Spleen (tissue), 11 donors: Measurements from ENCODE around the gene EZR. TPM values are rescaled to one million over a fixed set of nuclear protein-coding genes. Genes with fewer than 3 reads are reported as not detected.

ENCODE experiments used
- DNase-seq: peaks from one replicate; pipeline ENCODE4 v3.0.0-alpha.2; 2020
- H3K27ac ChIP-seq, 8 donors: fragments of 200-600 bp; sonication (generic) in 7 of 8; 1 replicate in 4 of 8; 2 replicates in 4 of 8; pipeline versions ENCODE4 v1.5.0 to v1.8.0; 2016 to 2021; ENCODE audit warnings: inconsistent platforms in 4 of 8, mild to moderate bottlenecking in 4 of 8, moderate library complexity in 1 of 8
- H3K27me3 ChIP-seq, 7 donors: fragments of 200-600 bp; sonication (generic) in 6 of 7; replicated peaks in 1 of 7; 1 replicate in 4 of 7; 2 replicates in 3 of 7; pipeline versions ENCODE4 v1.5.0 to v1.8.0; 2016 to 2021; ENCODE audit warnings: inconsistent platforms in 3 of 7, mild to moderate bottlenecking in 1 of 7
- H3K36me3 ChIP-seq, 6 donors: fragments of 200-600 bp; sonication (generic) in 5 of 6; 1 replicate in 4 of 6; 2 replicates in 2 of 6; pipeline versions ENCODE4 v1.5.0 to v1.8.0; 2016 to 2021; ENCODE audit warnings: inconsistent platforms in 2 of 6
- H3K4me1 ChIP-seq, 6 donors: fragments of 200-600 bp; sonication (generic) in 5 of 6; 1 replicate in 3 of 6; 2 replicates in 3 of 6; pipeline versions ENCODE4 v1.5.0 to v1.8.0; 2016 to 2021; ENCODE audit warnings: inconsistent platforms in 3 of 6
- H3K4me3 ChIP-seq, 8 donors: fragments of 200-600 bp; sonication (generic) in 7 of 8; 1 replicate in 4 of 8; 2 replicates in 4 of 8; pipeline versions ENCODE4 v1.5.0 to v1.8.0; 2016 to 2021; ENCODE audit warnings: inconsistent platforms in 4 of 8, mild to moderate bottlenecking in 4 of 8, moderate library complexity in 2 of 8
- H3K9me3 ChIP-seq, 8 donors: fragments of 200-600 bp; sonication (generic) in 7 of 8; 1 replicate in 4 of 8; 2 replicates in 4 of 8; pipeline versions ENCODE4 v1.5.0 to v1.8.0; 2016 to 2021; ENCODE audit warnings: inconsistent platforms in 4 of 8
- CTCF ChIP-seq, 11 experiments: fragments of 200-600 bp in 7 of 11; fragments of 450-650 bp in 4 of 11; sonication (generic) in 4 of 11; IDR thresholded peaks in 8 of 11; conservative IDR thresholded peaks in 3 of 11; 1 replicate in 7 of 11; 2 replicates in 4 of 11; pipeline versions ENCODE4 v1.4.0 to v1.8.0; 2016 to 2021; ENCODE audit warnings: antibody characterized with exemption in 11 of 11, inconsistent platforms in 4 of 11, mild to moderate bottlenecking in 1 of 11
- POLR2A ChIP-seq, 3 donors: fragments of 450-650 bp; IDR thresholded peaks; one replicate each; pipeline ENCODE4 v1.5.1; 2017; ENCODE audit warnings: antibody characterized with exemption in 3 of 3, mild to moderate bottlenecking in 1 of 3
- POLR2AphosphoS5 ChIP-seq, 3 donors: sonication (generic); formaldehyde crosslinking; IDR thresholded peaks; one replicate each; pipeline ENCODE4 v1.5.1; 2017; ENCODE audit warnings: antibody characterized with exemption in 3 of 3
- WGBS, 5 donors: extraction: QIAGEN DNeasy Blood & Tissue Kit in 3 of 5; methylation state at CpG; one replicate each; pipeline versions ENCODE4 v1.1.5 to v1.1.7; 2013 to 2018; 5-methylcytosine and 5-hydroxymethylcytosine counted together
- intact Hi-C: fragments of 100-400 bp; cut with DNase I; formaldehyde crosslinking; loops from one replicate; pipeline ENCODE4 v1.15.0; 2023; ENCODE audit warnings: low total_unique reads
- polyA plus RNA-seq, 3 donors: library from polyadenylated mRNA; stranded (reverse); fragments of 200-250 nt; gene quantifications; one replicate each; pipeline ENCODE4 v1.2.1, GENCODE V29; 2013
- total RNA-seq, 7 donors: library from RNA; depleted of rRNA in 3 of 7; stranded (reverse); fragments of >200 nt in 3 of 7; fragmentation: NEBNext Ultra II Directional in 4 of 7; extraction: Animal tissue kit (Norgen Biotek cat#: 25700) in 4 of 7; gene quantifications; one replicate each; pipeline versions ENCODE4 v1.1.0 to v1.2.1, GENCODE V29; 2016 to 2021
- donor health status: healthy with polysubstance abuse.
- donor health status: DM: no; HTN: no; CAD: no; lungs with moderate emphysema.
- donor health status: DM: no; HTN: no; CAD: no.
- donor health status: Bipolar disorder and iron deficiency.
- donor health status: healthy.
- donor health status: DM: no; HTN: no; CAD: no.
- donor health status: DM: yes; HTN: yes; CAD: no.

Gene EZR
- total and polyA plus RNA-seq, 10 donors, result 78.0 to 153 (median 114) TPM

DNA sequence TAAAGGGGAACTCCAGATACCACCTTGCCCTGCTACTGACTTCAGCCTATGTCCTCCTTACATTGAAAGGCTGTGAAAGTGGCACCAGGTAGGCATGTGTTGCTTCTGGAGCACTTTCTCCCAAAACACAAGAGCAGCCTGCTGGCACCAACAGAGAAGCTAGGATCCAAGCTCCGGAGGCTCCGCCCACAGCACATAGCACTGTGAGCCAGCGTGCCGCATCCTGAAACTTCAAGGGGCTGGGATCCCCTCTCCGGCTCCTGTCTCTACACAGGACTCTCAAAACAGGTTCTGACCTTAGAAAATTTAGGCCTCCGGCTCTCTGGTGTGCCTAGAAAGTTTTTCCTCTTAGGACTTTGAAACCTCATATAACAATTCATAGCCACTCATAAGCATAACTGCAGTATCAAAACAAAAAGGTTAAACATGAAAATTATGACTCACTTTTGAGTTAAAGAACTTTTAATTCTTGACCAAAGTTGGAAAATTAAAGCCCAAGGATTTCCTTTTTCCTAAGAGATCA lies 41.1 kb downstream of the EZR start:
- TF ChIP-seq CTCF (IDR thresholded peaks at IDR 0.05 in 8 of 11, conservative IDR thresholded peaks at IDR 0.05 in 3 of 11), result no peak
- H3K27ac ChIP-seq, result peak overlapping the region in 1 of 8 donors; percentile 0
- intact Hi-C loops, result no loop called here
- H3K36me3 ChIP-seq, result peaks cover 0 to 100% (median 95%) of the 10 kb centered on the region in 6 donors
- peaks cover 0 to 13% (median 5%) of the 10 kb centered on the region in 6 donors for H3K4me1 ChIP-seq
- WGBS, 5 donors, result 93 to 99% (median 98%) methylated on average over 6 of the region's 6 CpGs
- DNase-seq, result no peak
- H3K9me3 ChIP-seq, result no peaks in the 10 kb centered on the region
- no peaks in the 10 kb centered on the region for H3K27me3 ChIP-seq
- no peak overlapping the region for H3K4me3 ChIP-seq

DNA sequence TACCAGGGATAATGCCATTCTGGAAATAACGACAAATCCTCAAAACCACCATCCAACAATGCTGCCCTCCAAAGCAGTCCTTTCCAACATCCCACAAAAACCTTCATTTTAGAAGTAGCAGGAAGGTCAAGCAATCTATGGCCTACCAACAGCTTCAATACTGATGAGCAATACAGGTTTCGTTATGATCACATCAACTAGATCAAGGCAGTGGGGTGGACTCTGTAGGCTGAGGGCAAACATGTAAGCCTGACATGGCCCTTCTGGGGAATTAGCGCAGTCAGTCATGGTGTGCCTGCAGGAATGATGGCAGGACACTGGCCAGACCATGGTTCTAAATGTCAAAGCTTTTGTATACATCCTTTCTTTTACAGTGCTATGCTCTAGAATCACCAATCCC lies 41.7 kb downstream of the EZR start:
- no peaks in the 10 kb centered on the region for H3K27me3 ChIP-seq
- no peaks in the 10 kb centered on the region for H3K9me3 ChIP-seq
- no peak overlapping the region for H3K4me3 ChIP-seq
- peaks cover 0 to 18% (median 7%) of the 10 kb centered on the region in 6 donors for H3K4me1 ChIP-seq
- DNase-seq, result no peak
- TF ChIP-seq POLR2A (IDR thresholded peaks at IDR 0.05) (no peak), CTCF (IDR thresholded peaks at IDR 0.05 in 8 of 11, conservative IDR thresholded peaks at IDR 0.05 in 3 of 11) (no peak), POLR2AphosphoS5 (IDR thresholded peaks at IDR 0.05) (no peak)
- H3K27ac ChIP-seq, result peak overlapping the region in 1 of 8 donors; percentile 0
- 96 to 100% (median 99%) methylated on average over 3 of the region's 3 CpGs for WGBS, 5 donors
- peaks cover 0 to 100% (median 94%) of the 10 kb centered on the region in 6 donors for H3K36me3 ChIP-seq
- intact Hi-C loops, result no loop called here

- TF ChIP-seq CTCF (IDR thresholded peaks at IDR 0.05 in 8 of 11, conservative IDR thresholded peaks at IDR 0.05 in 3 of 11) (no peak), POLR2AphosphoS5 (IDR thresholded peaks at IDR 0.05) (peak in 1 of 3 donors; percentile 11), POLR2A (IDR thresholded peaks at IDR 0.05) (no peak)
- Histone ChIP-seq H3K27me3 (no peaks in the 10 kb centered on the region), H3K4me1 (peaks cover 0 to 25% (median 7%) of the 10 kb centered on the region in 6 donors), H3K36me3 (peaks cover 0 to 100% (median 94%) of the 10 kb centered on the region in 6 donors), H3K4me3 (no peak overlapping the region), H3K9me3 (no peaks in the 10 kb centered on the region), H3K27ac (peak overlapping the region in 1 of 8 donors; percentile 0)
- intact Hi-C loops, result no loop called here
- no peak for DNase-seq
- 86 to 95% (median 93%) methylated on average over 2 of the region's 2 CpGs for WGBS, 5 donors
These were observed 42.4 kb downstream of the EZR start for GRCh38 chr6:158776737-158777136.

GRCh38 chr6:158775832-158776231 lies 43.3 kb downstream of the EZR start:
- peaks cover 0 to 100% (median 94%) of the 10 kb centered on the region in 6 donors for H3K36me3 ChIP-seq
- peak overlapping the region in 1 of 8 donors; percentile 15 for H3K27ac ChIP-seq
- WGBS, 5 donors, result 90 to 99% (median 95%) methylated on average over 4 to 5 of the region's 5 CpGs
- H3K4me3 ChIP-seq, result no peak overlapping the region
- intact Hi-C loops, result no loop called here
- no peaks in the 10 kb centered on the region for H3K9me3 ChIP-seq
- no peak for DNase-seq
- TF ChIP-seq POLR2AphosphoS5 (IDR thresholded peaks at IDR 0.05) (peak in 2 of 3 donors; percentile 6), POLR2A (IDR thresholded peaks at IDR 0.05) (no peak)
- H3K27me3 ChIP-seq, result no peaks in the 10 kb centered on the region
- H3K4me1 ChIP-seq, result peaks cover 0 to 34% (median 7%) of the 10 kb centered on the region in 6 donors
